Epithelial cell of esophagus (primary cell): ENCODE measurements around the gene LIF.

Experiments used
- DNase-seq: peaks from one replicate; pipeline ENCODE4 v3.0.0; 2010; ENCODE audit warnings: low read depth
- H3K4me3 ChIP-seq: 2 replicates; pipeline ENCODE4 v1.5.1; 2011; ENCODE audit warnings: mild to moderate bottlenecking, low read length, control low read depth
- TF ChIP-seq, protein P1 (sequence below): IDR thresholded peaks from 2 replicates; pipeline ENCODE4 v1.5.1; 2011; ENCODE audit warnings: low read depth, mild to moderate bottlenecking, low read length, control low read depth, inconsistent platforms; ENCODE audit not compliant: insufficient read depth; ENCODE audit errors: missing control alignments

LIF gene

DNA sequence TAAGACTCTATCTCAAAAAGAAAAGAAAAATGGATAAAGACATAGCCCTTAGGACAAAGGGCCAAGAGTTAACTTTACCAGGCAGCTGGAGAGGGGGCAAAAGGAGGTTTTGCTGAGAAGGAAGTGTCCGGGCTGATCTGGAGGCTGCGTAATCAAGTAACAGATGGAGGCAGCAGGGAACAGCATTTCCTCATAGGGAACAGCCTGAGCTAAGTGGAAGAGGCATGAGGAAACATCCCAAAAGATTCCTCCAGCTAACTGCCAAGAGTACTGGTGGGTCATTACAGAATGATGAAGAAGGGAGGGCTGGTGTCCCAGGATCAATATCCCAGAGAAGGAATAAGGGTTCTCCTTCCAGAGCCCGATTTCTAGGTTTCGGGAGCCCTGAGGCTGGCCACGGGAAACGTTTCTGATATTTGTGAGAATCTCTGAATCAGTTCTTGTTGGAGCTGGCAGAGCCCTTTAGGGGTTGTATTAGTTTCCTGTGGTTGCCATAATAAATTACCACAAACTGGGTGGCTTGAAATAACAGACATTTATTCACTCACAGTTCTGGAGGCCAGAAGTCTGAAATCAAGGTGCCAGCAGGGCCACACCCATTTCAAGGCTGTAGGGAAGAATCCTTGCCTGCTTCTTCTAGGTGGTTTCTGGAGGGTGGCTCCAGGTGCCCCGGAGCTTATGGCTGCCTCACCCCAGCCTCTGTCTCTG, 21.2 kb downstream of the LIF start:
- TF ChIP-seq, protein P1, sequence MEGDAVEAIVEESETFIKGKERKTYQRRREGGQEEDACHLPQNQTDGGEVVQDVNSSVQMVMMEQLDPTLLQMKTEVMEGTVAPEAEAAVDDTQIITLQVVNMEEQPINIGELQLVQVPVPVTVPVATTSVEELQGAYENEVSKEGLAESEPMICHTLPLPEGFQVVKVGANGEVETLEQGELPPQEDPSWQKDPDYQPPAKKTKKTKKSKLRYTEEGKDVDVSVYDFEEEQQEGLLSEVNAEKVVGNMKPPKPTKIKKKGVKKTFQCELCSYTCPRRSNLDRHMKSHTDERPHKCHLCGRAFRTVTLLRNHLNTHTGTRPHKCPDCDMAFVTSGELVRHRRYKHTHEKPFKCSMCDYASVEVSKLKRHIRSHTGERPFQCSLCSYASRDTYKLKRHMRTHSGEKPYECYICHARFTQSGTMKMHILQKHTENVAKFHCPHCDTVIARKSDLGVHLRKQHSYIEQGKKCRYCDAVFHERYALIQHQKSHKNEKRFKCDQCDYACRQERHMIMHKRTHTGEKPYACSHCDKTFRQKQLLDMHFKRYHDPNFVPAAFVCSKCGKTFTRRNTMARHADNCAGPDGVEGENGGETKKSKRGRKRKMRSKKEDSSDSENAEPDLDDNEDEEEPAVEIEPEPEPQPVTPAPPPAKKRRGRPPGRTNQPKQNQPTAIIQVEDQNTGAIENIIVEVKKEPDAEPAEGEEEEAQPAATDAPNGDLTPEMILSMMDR = no peak
- no peak overlapping the region for H3K4me3 ChIP-seq
- DNase-seq = no peak

DNA sequence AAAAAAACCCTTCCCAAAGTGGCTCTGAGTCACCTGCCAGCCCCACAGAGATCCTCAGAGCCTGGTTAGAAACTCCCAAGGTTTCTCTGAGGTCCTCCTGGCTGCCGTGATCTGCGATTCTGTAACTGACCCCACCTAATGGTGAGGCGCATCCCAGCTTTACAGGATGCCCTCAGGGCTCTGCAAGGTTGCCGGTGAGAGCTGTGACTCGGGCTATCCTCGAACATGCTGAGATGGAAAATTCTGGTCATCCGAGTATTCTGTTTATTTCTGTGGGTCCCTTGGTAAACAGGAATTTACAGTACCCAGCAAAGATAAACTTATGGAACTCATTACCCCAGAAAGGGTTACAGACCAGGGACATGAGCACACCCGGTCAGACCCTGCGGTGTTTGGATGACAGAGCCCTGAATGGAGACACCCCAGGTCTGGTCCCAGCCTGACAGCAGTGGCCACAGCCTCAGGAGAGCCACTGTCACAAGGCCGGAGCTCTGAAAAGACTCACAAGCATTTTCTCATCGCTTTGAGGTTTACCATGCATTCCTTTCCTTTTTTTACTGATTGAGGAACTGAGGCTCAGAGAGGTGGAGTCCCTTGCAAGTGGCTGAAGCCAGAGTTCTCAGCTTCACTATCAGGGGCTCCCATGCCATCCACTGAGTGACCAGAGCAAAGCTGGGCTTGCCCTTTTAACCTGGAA, 22.2 kb downstream of the LIF start:
- TF ChIP-seq, protein P1 = no peak
- DNase-seq = peak; percentile 52
- H3K4me3 ChIP-seq = no peak overlapping the region

DNA sequence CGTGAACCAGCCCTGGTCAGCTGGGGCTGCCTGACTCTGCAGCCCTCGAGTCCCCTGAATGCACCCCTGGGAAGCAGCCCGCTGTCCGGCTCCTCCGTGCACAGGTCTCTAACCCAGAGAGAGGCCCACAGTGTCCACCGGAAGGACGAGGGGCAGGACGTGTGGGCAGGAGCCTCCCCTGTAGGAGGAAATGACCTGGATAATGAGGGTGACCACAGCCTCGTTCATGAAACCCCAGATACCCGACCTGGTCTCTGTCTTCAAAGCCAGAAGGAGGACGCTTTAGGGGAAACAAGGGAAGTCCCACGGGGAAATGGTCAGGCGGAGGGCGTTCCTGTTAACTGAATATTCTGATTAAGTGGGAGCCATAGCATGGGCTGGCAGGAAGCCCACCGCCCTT, 23.3 kb downstream of the LIF start:
- no peak for DNase-seq
- TF ChIP-seq, protein P1 = no peak
- no peak overlapping the region for H3K4me3 ChIP-seq

DNA sequence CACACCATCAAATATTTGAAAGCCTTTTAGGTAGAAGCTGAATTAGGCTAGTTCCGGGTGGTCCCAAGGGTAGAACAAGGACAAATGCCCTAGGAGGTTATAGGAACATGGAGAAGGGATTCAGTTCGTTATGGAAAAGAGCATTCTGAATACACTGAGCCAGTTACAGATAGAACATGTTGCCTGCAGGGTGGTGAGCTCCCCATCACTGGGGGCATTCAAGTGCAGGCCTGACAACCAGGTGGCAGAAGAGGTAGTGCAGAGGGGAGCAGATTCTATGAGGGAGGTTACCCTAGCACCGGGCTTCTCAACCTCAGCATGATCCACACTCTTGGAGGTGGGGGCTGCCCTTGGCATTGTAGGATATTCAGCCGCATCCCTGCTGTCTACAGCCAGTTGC, 24.2 kb downstream of the LIF start:
- DNase-seq = no peak
- H3K4me3 ChIP-seq = no peak overlapping the region
- TF ChIP-seq, protein P1 = no peak

DNA sequence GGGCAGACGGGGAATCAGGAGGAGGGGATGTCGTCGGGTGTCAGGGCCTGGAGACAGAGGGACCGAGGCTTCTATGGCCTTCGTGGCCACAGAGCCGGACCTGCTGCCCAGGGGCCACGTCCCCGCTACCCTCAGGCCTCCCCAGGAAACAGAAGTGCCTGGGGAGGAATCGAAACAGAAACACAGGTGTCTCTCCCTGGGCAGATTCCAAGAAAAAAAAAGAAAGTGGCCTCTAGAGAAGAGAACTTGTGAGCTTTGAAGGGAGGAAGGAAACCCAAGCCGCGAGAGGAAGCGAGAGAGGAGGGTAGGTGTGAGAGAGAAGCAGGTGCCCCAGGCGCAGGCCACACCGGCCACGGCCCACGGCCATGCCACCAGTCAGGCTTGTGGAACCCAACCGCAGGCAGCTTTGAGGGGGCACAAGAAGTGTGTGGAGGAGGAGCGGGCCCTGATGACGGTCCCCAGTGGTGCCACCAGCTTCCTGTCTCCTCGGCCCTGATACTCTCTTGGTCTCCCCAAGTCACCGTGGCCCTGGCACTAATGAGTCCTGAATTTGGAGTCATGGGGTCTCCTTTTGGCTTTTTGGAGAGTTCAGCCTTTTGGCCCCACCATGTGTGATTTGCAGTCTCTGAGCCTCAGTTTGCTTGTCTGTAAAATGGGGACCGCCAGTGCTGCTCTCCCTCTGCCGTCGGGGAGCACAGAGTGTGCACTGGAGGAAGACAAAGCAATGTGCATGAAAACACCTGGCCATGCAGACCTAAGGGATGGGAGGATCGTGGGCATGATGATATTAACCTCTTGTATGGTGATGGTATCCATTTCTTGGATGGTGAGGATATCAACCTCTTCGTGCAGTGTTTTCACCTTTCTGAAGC, 25.2 kb downstream of the LIF start:
- DNase-seq = no peak
- TF ChIP-seq, protein P1 = no peak
- H3K4me3 ChIP-seq = no peak overlapping the region

DNA sequence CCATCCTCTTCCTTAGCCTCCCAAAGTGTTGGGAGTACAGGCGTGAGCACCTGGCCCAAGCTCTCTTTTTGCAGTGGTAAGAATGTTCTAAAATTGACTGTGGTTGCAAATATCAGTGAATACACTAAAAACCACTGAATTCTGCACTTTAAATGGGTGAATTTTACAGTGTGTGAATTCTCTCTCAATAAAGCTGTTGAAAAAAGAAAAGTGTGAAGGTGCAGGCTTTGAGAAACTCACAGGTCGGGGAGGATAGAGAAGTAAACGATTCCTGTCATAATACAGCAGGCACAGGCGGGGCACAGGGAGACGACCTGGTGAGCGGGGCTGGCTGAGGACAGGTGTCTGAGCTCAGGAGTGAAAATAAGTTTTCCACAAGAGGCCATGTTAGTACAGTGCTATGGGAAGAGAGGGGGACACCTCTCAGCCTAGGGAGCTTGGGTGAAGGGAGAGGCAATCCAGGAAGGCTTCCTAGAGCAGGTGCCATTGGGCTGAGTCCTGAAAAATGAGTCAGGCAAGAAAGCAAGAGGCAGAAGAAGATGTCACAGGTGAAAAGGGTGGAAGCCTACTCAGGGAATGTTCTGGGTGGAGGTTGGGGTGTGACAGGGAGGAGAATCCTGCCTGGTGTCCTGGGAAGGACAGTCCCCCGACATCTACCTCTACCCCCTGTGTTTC, 26.1 kb downstream of the LIF start:
- DNase-seq = no peak

More for the DNA sequence above, 26.1 kb downstream of the LIF start:
- TF ChIP-seq, protein P1 = no peak
- no peak overlapping the region for H3K4me3 ChIP-seq
